Vagina (tissue), 2 donors: ENCODE results near the gene TAGAP.

ENCODE experiments used
- POLR2A ChIP-seq, 2 donors: fragments of 450-650 bp; IDR thresholded peaks; one replicate each; pipeline ENCODE4 v1.6.1; 2017; ENCODE audit warnings: antibody characterized with exemption in 2 of 2, mild to moderate bottlenecking in 2 of 2, moderate library complexity in 2 of 2
- POLR2AphosphoS5 ChIP-seq, 2 donors: sonication (generic); formaldehyde crosslinking; IDR thresholded peaks; one replicate each; pipeline ENCODE4 v1.9.0; 2017; ENCODE audit warnings: antibody characterized with exemption in 2 of 2, mild to moderate bottlenecking in 2 of 2, low read depth in 1 of 2; ENCODE audit not compliant: insufficient read depth in 1 of 2
- TF ChIP-seq, protein P1 (sequence below), 3 experiments: fragments of 450-650 bp in 2 of 3; fragments of 200-600 bp in 1 of 3; sonication (generic) in 1 of 3; IDR thresholded peaks; one replicate each; pipeline ENCODE4 v1.5.1; 2017 to 2019; ENCODE audit warnings: antibody characterized with exemption in 3 of 3, mild to moderate bottlenecking in 2 of 3, moderate library complexity in 2 of 3

DNA sequence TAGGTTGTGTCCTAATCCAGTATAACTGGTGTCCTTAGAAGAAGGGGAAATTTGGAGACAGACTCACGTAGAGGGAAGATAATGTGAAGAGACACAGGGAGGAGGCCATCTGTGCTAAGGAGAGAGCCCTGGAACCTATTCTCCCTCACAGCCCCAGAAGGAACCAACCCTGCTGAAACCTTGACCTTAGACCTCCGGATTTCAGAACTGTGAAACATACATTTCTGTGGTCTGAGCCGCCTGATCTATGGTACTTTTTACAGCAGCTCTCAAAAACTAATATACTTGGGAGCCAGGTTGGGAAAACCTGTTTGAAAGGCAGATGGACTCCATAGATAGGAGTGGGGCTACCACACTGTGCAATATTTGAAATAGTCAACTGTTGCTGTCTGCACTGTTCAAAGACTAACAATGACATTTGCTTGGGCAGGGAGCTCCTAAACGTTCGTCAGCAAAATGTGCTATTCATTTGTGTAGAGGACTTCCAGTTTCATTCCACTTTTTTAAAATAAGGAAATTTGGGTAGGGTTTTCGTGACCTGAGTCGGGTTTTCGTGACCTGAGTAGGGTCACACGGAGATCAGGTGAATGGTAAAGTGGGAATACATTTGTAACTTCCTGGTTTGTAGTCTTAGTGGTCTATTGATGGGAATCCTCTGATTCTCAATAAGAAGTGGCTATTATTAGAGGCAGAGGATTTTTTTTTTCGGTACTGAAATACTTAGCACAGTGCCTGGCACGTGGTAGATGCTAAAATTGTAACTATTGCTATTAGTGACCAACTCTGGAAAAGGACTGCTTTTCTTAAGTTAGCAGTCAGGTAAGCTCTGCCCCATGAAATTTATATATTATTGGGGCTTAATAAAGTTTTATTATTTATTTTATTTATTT is 11.4 kb downstream of the TAGAP start:
- TF ChIP-seq, protein P1, sequence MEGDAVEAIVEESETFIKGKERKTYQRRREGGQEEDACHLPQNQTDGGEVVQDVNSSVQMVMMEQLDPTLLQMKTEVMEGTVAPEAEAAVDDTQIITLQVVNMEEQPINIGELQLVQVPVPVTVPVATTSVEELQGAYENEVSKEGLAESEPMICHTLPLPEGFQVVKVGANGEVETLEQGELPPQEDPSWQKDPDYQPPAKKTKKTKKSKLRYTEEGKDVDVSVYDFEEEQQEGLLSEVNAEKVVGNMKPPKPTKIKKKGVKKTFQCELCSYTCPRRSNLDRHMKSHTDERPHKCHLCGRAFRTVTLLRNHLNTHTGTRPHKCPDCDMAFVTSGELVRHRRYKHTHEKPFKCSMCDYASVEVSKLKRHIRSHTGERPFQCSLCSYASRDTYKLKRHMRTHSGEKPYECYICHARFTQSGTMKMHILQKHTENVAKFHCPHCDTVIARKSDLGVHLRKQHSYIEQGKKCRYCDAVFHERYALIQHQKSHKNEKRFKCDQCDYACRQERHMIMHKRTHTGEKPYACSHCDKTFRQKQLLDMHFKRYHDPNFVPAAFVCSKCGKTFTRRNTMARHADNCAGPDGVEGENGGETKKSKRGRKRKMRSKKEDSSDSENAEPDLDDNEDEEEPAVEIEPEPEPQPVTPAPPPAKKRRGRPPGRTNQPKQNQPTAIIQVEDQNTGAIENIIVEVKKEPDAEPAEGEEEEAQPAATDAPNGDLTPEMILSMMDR (IDR thresholded peaks at IDR 0.05) = no peak
- TF ChIP-seq POLR2AphosphoS5 (IDR thresholded peaks at IDR 0.05; ENCODE audit: insufficient read depth in 1 of 2, low read depth in 1 of 2) (no peak), POLR2A (IDR thresholded peaks at IDR 0.05) (no peak)
